Stimulated activated CD8-positive, alpha-beta memory T cell treated with anti-CD3 and anti-CD28 coated beads, Interleukin-15, amount 100 ng/mL, for 1 hour (primary cell): ENCODE data around the gene ZC3HAV1.
A peak's percentile ranks its signal among the peaks of the same experiment; 100 is the strongest.
"Not testable (repeated sequence)": the region's sequence is repeated elsewhere in the genome, so short reads cannot be mapped to it uniquely, and the experiment has no call there.

ENCODE experiments used
- DNase-seq: peaks from one replicate; pipeline ENCODE4 v3.0.0-alpha.2; 2020; ENCODE audit warnings: low read depth

Gene ZC3HAV1

DNA sequence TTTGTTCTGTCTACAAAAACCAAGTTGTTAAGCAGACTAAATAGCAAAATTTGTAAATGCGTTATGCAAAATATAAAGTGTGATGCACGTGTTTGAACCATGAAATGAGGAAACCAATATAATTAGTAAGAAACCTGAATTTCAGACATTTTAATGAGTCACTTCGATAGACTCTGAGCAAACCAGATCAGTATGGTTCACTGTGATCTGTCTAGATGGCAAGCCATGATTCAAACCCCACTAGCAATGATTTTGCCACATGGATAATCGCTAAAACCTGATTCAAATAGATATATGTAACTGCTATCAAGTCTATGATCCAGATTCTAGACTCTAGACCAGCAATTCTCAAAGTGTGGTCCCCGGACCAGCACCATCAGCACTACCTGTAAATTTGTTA is 24.8 kb downstream of the ZC3HAV1 start:
- DNase-seq, result no peak

- no peak for DNase-seq
Measured at GRCh38 chr7:139081584-139081983, 27.9 kb downstream of the ZC3HAV1 start.

DNA sequence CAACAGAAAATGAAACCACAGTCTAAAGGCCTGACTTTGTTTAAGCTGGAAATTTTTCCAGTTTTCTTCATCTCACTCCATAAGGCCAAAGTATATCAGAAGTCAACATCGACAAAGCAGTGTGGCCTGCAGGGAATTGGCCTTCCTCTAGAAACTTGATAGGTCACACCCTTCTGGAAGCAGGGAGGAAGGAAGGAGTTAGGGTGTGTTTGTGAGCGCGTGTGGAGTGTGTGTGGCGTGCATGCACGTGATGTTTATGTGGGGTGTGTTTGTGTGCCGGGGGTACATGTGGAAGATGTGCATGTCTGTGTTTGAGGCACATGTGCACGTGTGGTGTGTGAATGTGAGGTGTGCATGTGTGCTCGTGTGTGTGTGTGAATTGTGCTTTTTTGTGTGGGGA is 28.6 kb downstream of the ZC3HAV1 start:
- no peak for DNase-seq

- no peak for DNase-seq
Measured at GRCh38 chr7:139079861-139080260, 29.7 kb downstream of the ZC3HAV1 start.

DNA sequence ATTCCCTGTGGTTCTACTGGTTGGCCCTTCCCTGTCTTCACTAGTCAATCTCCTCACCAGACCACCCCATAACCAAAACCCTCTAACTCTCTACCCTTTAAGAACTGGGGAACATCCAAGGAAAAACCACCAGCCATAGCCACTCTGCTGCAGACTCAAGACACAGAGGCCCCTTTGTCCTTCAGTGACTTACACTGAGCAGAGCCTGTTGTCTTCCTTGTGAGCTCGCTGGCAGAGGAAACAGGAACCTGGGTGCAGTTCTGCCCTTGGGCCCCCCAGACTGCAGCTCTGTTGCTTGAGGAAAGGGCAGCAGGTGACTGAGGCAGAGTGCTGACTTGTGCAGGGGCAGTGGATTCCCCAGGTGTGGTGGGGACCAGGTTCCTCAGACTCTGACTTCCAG is 30.6 kb downstream of the ZC3HAV1 start:
- DNase-seq, result no peak

GRCh38 chr7:139078399-139078798 is 31.1 kb downstream of the ZC3HAV1 start:
- no peak for DNase-seq

DNA sequence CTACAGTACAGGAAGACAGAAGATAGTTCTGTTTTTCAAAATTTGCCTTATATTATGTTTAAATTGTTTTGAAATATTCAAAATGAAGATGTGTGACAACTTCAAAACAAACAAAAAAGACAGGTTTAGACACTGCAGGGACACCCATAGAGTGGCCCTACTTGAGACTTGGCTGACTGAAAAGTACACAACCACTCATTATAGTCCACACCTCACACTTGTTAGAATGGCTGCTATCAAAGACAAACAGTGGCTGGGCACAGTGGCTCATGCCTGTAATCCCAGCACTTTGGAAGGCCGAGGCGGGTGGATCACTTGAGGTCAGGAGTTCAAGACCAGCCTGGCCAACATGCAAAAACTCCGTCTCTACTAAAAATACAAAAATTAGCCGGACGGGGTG is 31.8 kb downstream of the ZC3HAV1 start:
- not testable (repeated sequence) for DNase-seq

DNA sequence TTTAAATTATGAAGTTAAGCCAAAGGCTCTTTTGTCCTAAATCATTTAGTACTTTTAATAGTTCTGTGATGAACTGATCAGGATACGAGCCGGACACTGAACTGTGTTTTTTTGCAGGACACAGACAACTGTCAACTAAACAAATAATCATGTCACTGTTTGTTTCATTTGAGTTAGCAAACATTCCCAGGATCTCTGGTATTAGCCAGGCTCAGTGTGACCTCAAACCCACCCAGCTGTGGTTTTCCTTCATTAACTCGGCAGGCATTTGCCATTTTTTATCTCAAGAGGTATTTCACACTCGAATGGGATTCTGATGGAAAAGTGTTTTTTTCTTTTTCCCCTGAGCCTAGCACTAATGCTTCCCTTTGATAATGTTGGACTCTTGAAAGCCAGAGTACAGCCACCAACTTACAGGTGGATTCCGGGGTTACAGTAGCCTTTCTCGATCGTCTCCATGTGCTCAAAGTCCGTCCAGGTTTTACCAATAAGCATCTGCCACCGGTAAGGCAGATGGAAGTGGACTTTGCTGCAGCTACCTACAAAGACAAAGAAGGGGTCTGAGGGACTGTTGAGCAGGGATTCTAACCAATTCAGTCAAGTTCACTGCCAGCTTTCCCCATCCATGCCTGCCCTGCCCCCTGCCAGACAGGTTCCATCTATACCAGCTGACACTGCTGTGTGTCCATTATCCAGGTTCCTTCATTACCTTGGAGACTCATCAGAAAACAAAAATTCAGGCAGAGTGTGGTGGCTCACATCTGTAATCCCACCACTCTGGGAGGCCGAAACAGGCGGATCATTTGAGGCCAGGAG is 33.4 kb downstream of the ZC3HAV1 start:
- no peak for DNase-seq

DNA sequence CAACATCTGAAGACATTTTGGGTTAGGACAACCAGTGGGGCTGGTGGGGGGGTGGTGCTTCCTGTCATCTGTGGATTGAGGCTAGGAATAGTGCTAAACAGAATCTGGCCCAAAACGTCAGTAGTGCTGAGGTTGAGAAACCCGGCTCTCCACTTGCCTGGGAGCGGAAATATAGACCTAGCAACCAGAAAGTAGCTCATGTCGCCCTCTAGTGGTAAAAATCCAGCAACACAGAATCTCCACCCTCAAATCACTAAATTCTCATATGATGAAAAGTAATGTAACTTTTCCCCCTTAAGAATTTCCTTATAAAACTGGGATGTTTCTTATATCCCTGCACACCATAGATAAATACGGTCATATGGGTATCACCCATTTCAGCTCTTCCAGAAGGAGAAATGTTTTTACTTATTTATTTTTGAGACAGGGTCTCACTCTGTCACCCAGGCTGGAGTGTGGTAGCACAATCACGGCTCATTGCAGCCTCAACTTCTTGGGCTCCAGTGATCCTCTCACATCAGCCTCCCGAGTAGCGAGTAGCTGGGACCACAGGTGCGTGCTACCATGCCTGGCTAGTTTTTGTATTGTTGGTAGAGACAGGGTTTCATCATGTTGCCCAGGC is 34.4 kb downstream of the ZC3HAV1 start:
- DNase-seq, result peak; percentile 42

DNA sequence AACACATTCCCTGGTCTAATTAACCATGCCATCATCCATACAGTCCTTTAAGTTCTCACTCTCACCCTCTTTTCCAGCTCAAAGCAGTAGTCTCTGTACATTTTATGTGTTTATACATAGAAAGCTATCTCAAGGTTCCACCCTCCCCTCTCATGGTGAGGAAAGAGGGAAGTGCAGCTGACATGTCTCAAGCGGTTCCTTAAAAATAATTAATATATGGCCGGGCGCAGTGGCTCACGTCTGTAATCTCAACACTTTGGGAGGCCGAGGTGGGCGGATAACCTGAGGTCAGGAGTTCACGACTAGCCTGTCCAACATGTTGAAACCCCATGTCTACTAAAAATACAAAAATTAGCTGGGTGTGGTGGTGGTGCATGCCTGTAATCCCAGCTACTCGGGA is 36.7 kb downstream of the ZC3HAV1 start:
- DNase-seq, result no peak

DNA sequence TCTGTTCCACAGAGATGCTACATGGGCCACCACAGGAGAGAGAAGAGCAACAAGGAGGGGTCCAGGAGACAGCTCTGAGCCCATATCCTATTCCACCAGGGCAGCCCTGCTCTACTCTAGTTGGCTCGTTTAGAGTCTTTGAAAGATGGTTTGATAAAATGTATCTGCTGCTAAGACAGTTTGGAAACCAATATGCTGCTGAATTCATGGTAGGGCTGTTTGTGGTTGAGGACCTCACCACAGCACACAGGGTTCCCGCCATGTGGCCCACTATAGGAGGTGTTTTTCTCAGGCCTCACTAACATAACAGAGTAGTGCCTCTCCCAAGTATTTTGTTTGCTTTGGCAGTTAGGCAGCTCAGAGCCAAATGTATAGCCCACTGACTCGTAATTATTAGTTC is 37.8 kb downstream of the ZC3HAV1 start:
- DNase-seq, result no peak

DNA sequence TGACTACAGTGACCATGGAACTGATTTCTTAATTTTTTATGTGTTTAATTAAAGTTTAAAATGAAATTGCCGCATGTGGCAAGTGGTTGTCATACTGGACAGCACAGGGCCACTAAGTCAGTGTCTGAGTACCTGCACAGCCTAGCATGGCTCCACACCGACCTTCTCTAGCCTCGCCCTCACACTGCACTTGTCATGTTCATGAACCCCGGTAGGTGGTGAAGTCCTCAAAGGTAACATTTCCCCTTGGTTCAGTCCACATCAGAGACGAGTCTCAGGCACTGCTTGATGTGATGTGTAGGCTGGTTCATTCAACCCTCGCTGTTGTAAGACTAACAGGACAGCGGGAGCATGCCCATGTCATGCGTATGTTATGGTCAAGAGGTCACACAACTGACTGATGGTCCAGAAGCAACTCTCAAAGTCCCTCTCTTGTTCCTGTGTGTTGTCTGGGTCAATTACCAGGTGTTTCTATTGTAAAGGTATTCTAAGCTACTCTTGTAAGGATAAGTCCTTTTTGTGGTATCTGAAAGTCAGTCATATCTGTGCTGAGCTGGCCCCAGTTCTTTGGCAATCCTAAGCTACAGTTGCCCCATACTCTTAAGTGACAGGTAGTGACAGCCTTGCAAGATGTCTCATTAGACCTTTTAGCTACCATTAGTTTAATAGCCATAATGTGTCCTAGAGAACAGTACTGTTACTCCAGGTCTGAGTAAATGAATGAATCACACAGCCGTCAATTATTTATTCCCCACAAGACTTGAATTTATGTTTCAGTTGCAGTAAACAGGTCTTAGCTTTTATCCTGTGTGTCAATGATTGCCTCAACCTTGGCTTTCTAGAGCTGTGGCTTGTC is 40.7 kb downstream of the ZC3HAV1 start:
- DNase-seq, result no peak

DNA sequence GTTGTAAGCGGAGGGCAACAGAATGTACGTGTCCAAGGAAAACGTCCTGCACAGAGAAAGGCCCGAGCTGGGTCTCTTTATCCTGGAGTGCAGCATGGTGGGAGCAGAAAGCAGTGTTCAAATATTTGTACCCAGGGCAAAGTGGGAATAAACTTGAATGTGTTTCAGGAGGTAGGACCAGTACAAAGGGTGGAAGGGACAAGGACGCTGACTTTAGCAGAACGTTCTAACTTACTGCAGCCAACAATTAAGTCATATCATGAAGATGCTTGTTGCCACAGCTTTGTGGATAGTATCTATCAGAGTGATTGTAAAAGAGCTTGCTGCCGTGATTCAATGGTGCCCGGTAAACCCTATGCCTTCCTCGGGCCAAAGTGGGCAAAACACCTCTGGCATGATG is 43.2 kb downstream of the ZC3HAV1 start:
- no peak for DNase-seq

DNA sequence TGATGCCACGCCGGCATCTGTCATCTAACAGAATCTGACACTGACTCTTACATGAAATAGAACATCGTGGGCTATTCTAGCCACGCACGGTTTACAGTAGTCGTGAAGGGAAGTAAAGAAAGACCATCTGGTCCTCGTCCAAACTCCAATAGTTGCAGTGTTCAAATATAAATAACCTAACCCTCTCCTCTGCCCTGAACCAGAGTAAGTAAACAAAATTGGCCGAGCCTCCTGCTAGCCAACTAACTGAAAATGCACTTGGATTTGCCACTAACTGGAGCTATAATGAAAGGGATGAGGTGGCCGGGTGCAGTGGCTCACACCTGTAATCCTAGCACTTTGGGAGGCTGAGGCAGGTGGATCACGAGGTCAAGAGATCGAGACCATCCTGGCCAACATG is 44.2 kb downstream of the ZC3HAV1 start:
- no peak for DNase-seq

GRCh38 chr7:139061416-139061815 is 48.1 kb downstream of the ZC3HAV1 start:
- no peak for DNase-seq

GRCh38 chr7:139060695-139061237 is 48.8 kb downstream of the ZC3HAV1 start:
- no peak for DNase-seq

DNA sequence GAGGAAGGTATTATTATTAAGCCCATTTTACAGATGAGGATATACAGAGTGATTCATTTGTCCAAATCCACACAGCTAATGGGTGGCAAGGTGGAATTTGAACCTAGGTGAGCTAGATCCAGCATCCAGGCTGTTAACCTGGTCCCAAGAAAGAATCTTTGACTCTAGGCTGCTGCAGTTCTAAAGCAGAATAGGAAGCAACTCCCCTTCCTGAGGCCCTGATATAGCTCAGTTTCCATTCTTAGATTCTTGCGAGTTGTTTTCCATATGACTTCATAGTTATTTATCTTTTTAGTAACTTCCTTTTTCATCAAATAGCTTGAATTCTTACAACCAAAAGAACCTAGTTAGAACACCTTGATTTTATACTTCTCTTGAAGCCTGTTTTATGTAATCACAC is 49.6 kb downstream of the ZC3HAV1 start:
- no peak for DNase-seq

DNA sequence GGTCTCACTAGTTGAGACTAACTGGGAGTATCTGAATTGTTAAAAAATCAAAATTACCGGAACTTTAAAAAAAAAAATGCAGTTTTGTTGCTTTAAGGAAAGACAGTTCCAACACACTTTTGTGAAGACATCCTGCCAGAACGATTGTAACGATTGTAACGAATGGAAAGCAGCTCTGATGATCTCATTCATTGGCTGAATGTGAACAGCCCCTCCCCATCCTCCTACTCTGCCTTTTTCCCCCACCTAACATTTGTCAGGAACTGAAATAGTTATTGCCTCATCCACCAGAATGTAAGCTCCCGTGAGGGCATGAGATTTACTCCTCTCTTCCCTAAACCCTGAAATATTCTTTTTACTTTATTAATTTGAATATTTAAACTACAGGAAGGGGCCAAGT is 50.6 kb downstream of the ZC3HAV1 start:
- no peak for DNase-seq

DNA sequence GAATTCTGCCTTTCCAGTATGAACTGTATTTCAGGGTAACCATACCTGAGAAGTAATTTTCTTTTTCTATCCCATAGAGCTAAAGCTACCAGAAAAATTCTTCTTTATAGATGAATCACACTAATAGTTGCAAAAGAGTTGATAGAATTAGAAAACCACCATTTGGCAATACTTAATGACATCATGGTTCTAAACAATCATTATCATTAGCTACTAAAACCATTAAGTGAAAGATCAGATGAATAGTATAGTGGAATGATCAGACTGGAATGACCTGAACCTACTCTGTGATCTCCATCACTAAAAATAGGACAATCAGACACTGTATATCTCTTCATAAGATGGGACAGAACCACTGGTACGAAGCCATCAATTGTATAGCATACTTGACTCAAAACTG is 53.8 kb downstream of the ZC3HAV1 start:
- DNase-seq, result no peak

GRCh38 chr7:139054656-139055055 is 54.9 kb downstream of the ZC3HAV1 start:
- DNase-seq, result not testable (repeated sequence)

GRCh38 chr7:139054101-139054500 is 55.4 kb downstream of the ZC3HAV1 start:
- DNase-seq, result no peak

DNA sequence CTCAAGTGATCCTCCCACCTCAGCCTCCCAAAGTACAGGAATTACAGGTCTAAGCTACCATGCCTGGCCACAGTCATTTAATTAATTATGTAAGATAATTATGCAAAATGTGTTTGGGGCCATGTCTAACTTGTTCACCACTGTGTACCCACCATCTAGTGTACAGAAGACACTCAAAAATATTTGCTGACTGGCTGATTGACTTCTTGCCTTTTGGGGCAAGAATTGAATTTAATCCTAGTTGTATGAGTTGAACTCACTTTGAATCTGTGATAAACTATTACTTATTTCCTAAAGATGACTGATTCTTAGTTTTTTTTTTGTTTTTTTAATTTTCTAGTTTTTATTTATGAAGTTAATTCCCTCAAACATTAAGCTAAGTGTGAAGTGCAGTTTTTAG is 57.9 kb downstream of the ZC3HAV1 start:
- no peak for DNase-seq

DNA sequence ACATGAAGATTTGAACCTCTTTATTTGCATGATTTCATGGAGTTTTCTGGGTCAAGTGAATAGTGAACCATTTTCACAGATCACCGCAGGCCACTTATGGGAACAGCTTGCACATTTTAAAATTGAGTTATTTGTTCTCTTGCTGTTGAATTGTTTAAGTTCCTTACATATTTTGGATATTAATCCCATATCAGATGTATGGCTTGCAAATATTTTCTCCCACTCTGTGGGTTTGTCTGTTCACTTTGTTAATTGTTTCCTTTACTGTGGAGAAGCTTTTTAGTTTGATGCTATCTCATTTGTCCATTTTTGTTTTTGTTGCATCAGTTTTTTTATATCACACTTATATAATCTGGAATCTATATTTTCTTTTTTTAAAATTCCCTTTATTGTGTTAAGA is 59.6 kb downstream of the ZC3HAV1 start:
- no peak for DNase-seq
